H1 (cell line): ENCODE data around the gene GPC6. TPM values are rescaled to one million over a fixed set of nuclear protein-coding genes. Genes with fewer than 3 reads are reported as not detected.

Experiments
- CTCF ChIA-PET: fragments of 300-600 bp; sonication (Branson Sonifier 250); formaldehyde crosslinking; loops from one replicate; lab custom pipeline; 2021; ENCODE audit not compliant: partially characterized antibody; lab: Charles Lee
- POLR2A ChIA-PET: fragments of 300-600 bp; sonication (Branson Sonifier 250); formaldehyde crosslinking; loops from one replicate; lab custom pipeline; 2021; ENCODE audit warnings: inconsistent platforms; ENCODE audit not compliant: partially characterized antibody; lab: Charles Lee
- DNase-seq, 2 experiments: peaks; one replicate each; pipeline versions ENCODE4 v3.0.0 to v3.0.0-alpha.2; 2010 to 2022; ENCODE audit warnings: low spot score in 2 of 2, low read depth in 1 of 2, mixed read lengths in 1 of 2
- FAIRE-seq: peaks from 2 replicates; lab custom pipeline; 2011; peaks lifted over from hg19 to GRCh38; lab: Jason Lieb, UNC
- H2AFZ ChIP-seq: 2 replicates; pipeline ENCODE4 v1.8.1; 2012; ENCODE audit warnings: low read length, inconsistent platforms
- H2AK5ac ChIP-seq: 2 replicates; pipeline ENCODE4 v1.6.1; 2013; ENCODE audit warnings: low read depth, low read length
- H2BK120ac ChIP-seq: replicated peaks from 2 replicates; pipeline ENCODE3; 2013; ENCODE audit warnings: low read depth, low read length, inconsistent platforms
- H2BK12ac ChIP-seq: 2 replicates; pipeline ENCODE4 v1.6.1; 2013; ENCODE audit warnings: low read depth, low read length
- H2BK15ac ChIP-seq: 2 replicates; pipeline ENCODE4 v1.6.1; 2013; ENCODE audit warnings: low read length
- H2BK20ac ChIP-seq: 2 replicates; pipeline ENCODE4 v1.6.1; 2013; ENCODE audit warnings: low read length
- H2BK5ac ChIP-seq: 2 replicates; pipeline ENCODE4 v1.6.1; 2013; ENCODE audit warnings: low read depth, low read length
- H3K14ac ChIP-seq: 2 replicates; pipeline ENCODE4 v1.6.1; 2013; ENCODE audit warnings: inconsistent platforms; ENCODE audit not compliant: insufficient read length
- H3K18ac ChIP-seq: 2 replicates; pipeline ENCODE4 v1.6.1; 2013; ENCODE audit warnings: low read length; ENCODE audit errors: extremely low read depth
- H3K23ac ChIP-seq: 2 replicates; pipeline ENCODE4 v1.6.1; 2013; ENCODE audit warnings: inconsistent platforms; ENCODE audit not compliant: insufficient read length
- H3K23me2 ChIP-seq: 2 replicates; pipeline ENCODE4 v1.6.1; 2013; ENCODE audit warnings: low read depth, low read length
- H3K27ac ChIP-seq: 2 replicates; pipeline ENCODE4 v1.6.1; 2011; ENCODE audit warnings: low read depth, low read length, inconsistent platforms
- H3K27me3 ChIP-seq, 4 experiments: replicated peaks in 1 of 4; 1 replicate in 1 of 4; 2 replicates in 3 of 4; pipeline versions ENCODE4 v1.6.1 to v1.8.1; 2011 to 2013; ENCODE audit warnings: low read length in 3 of 4, mild to moderate bottlenecking in 3 of 4, inconsistent platforms in 2 of 4, mixed read lengths in 2 of 4, moderate library complexity in 1 of 4; ENCODE audit not compliant: control insufficient read depth in 3 of 4, insufficient read depth in 3 of 4; ENCODE audit errors: extremely low read depth in 1 of 4
- H3K36me3 ChIP-seq, 4 experiments: 2 replicates each; pipeline versions ENCODE4 v1.6.1 to v1.8.1; 2011 to 2013; ENCODE audit warnings: mild to moderate bottlenecking in 4 of 4, low read length in 3 of 4, moderate library complexity in 2 of 4, control low read depth in 1 of 4, inconsistent platforms in 1 of 4; ENCODE audit not compliant: insufficient read depth in 4 of 4, control insufficient read depth in 2 of 4
- H3K4ac ChIP-seq: replicated peaks from 2 replicates; pipeline ENCODE3; 2013; ENCODE audit warnings: low read length, low read depth, mixed read lengths, inconsistent platforms; ENCODE audit not compliant: insufficient read length
- H3K4me1 ChIP-seq, 4 experiments: replicated peaks in 1 of 4; 1 replicate in 1 of 4; 2 replicates in 3 of 4; pipeline versions ENCODE4 v1.6.1 to v1.8.1; 2011 to 2013; ENCODE audit warnings: low read length in 3 of 4, inconsistent platforms in 2 of 4, mixed read lengths in 1 of 4; ENCODE audit not compliant: insufficient read depth in 4 of 4, control insufficient read depth in 3 of 4
- H3K4me2 ChIP-seq, 2 experiments: 2 replicates each; pipeline versions ENCODE4 v1.6.1 to v1.8.1; 2011 to 2013; ENCODE audit warnings: low read depth in 2 of 2, low read length in 2 of 2, control low read depth in 1 of 2, inconsistent platforms in 1 of 2, mild to moderate bottlenecking in 1 of 2; ENCODE audit not compliant: insufficient read depth in 1 of 2
- H3K4me3 ChIP-seq, 4 experiments: fragments of 200-600, 300-600 bp in 1 of 4; sonication (generic), shearing (Covaris generic), sonication (Bioruptor Twin) in 1 of 4; 2 replicates each; pipeline versions ENCODE4 v1.5.1 to v1.8.1; 2011 to 2016; ENCODE audit warnings: low read length in 4 of 4, low read depth in 3 of 4, control low read depth in 2 of 4, inconsistent platforms in 2 of 4, mild to moderate bottlenecking in 2 of 4, mixed read lengths in 1 of 4, moderate library complexity in 1 of 4; ENCODE audit not compliant: insufficient read depth in 2 of 4; ENCODE audit errors: extremely low read depth in 1 of 4
- H3K56ac ChIP-seq: replicated peaks from 2 replicates; pipeline ENCODE3; 2013; ENCODE audit warnings: low read depth, mild to moderate bottlenecking, mixed read lengths, low read length, inconsistent platforms; ENCODE audit not compliant: insufficient read length
- H3K79me1 ChIP-seq: 2 replicates; pipeline ENCODE4 v1.6.1; 2013; ENCODE audit warnings: low read depth, low read length, control low read depth
- H3K79me2 ChIP-seq, 2 experiments: 2 replicates each; pipeline versions ENCODE4 v1.6.1 to v1.8.1; 2012 to 2013; ENCODE audit warnings: low read length in 2 of 2, mild to moderate bottlenecking in 2 of 2, inconsistent platforms in 1 of 2; ENCODE audit not compliant: insufficient read depth in 2 of 2, control insufficient read depth in 1 of 2
- H3K9ac ChIP-seq, 4 experiments: replicated peaks in 1 of 4; 1 replicate in 1 of 4; 2 replicates in 3 of 4; pipeline versions ENCODE4 v1.6.1 to v1.8.1; 2011 to 2013; ENCODE audit warnings: low read depth in 3 of 4, low read length in 3 of 4, control low read depth in 2 of 4, mild to moderate bottlenecking in 2 of 4, moderate library complexity in 2 of 4, inconsistent platforms in 1 of 4; ENCODE audit errors: extremely low read depth in 1 of 4
- H3K9me3 ChIP-seq, 2 experiments: 2 replicates each; pipeline versions ENCODE4 v1.6.1 to v1.8.1; 2012 to 2013; ENCODE audit warnings: mild to moderate bottlenecking in 2 of 2, moderate library complexity in 2 of 2, control low read depth in 1 of 2, inconsistent platforms in 1 of 2, low read depth in 1 of 2, low read length in 1 of 2, mixed read lengths in 1 of 2; ENCODE audit not compliant: insufficient read depth in 2 of 2
- H4K20me1 ChIP-seq, 2 experiments: replicated peaks in 1 of 2; 2 replicates each; pipeline versions ENCODE3 to v1.8.1; 2011 to 2013; ENCODE audit warnings: inconsistent platforms in 2 of 2, low read length in 2 of 2, mild to moderate bottlenecking in 1 of 2; ENCODE audit not compliant: insufficient read depth in 2 of 2, control insufficient read depth in 1 of 2
- H4K5ac ChIP-seq: 2 replicates; pipeline ENCODE4 v1.6.1; 2013; ENCODE audit warnings: low read length, low read depth, mixed read lengths, inconsistent platforms; ENCODE audit not compliant: insufficient read length
- H4K8ac ChIP-seq: 2 replicates; pipeline ENCODE4 v1.8.0; 2013; ENCODE audit warnings: mild to moderate bottlenecking, moderate library complexity, low read length, inconsistent platforms; ENCODE audit not compliant: insufficient read depth; ENCODE audit errors: extremely low read depth
- H4K91ac ChIP-seq: replicated peaks from 2 replicates; pipeline ENCODE3; 2013; ENCODE audit warnings: low read length, mixed read lengths, inconsistent platforms; ENCODE audit not compliant: insufficient read length
- CBX8 ChIP-seq: fragments of 300-800, 300-1000 bp; sonication (generic); IDR thresholded peaks from 2 replicates; pipeline ENCODE4 v1.7.1; 2016; ENCODE audit warnings: low read depth, low read length, borderline replicate concordance
- CTBP2 ChIP-seq: IDR thresholded peaks from 2 replicates; pipeline ENCODE4 v1.7.0; 2011; ENCODE audit warnings: borderline replicate concordance, mild to moderate bottlenecking, moderate library complexity, mixed read lengths, low read length; ENCODE audit not compliant: insufficient read depth, insufficient read length
- E2F6 ChIP-seq: IDR thresholded peaks from 2 replicates; pipeline ENCODE4 v1.6.1; 2012; ENCODE audit warnings: inconsistent platforms
- MAX ChIP-seq: IDR thresholded peaks from 2 replicates; pipeline ENCODE4 v1.6.1; 2012; ENCODE audit warnings: inconsistent platforms
- RFX5 ChIP-seq: IDR thresholded peaks from 2 replicates; pipeline ENCODE4 v1.6.1; 2011; ENCODE audit warnings: low read depth, low read length, improper control_type of control experiment, borderline replicate concordance
- SIRT6 ChIP-seq: IDR thresholded peaks from one replicate; pipeline ENCODE4 v1.7.1; 2012; ENCODE audit warnings: low read length, inconsistent platforms
- TEAD4 ChIP-seq: IDR thresholded peaks from 2 replicates; pipeline ENCODE4 v1.6.1; 2012; ENCODE audit warnings: low read depth, low read length, inconsistent platforms, mixed read lengths
- WGBS, 2 experiments: shearing (Covaris generic) in 1 of 2; methylation state at CpG; one replicate each; pipeline versions ENCODE4 v1.1.6 to v1.1.7; 2013 to 2015; ENCODE audit warnings: low lambda C conversion rate in 2 of 2, mixed read lengths in 2 of 2, inconsistent platforms in 1 of 2, low coverage in 1 of 2, missing lambda C conversion rate in 1 of 2; ENCODE audit not compliant: insufficient replicate concordance in 2 of 2, insufficient coverage in 1 of 2, insufficient read length in 1 of 2; ENCODE audit errors: extremely low coverage in 1 of 2, missing lambda C conversion rate in 1 of 2; 5-methylcytosine and 5-hydroxymethylcytosine counted together
- polyA plus RNA-seq, 7 experiments: library from polyadenylated mRNA; depleted of rRNA in 3 of 7; stranded (reverse) in 5 of 7; unstranded in 2 of 7; fragments of >200 nt in 5 of 7; fragments of 200-250 nt in 2 of 7; gene quantifications; 1 replicate in 5 of 7; 2 replicates in 1 of 7; 4 replicates in 1 of 7; pipeline versions ENCODE4 v1.2.1 to v1.2.3, GENCODE V29; 2011 to 2013; ENCODE audit warnings: missing spikeins in 2 of 7, mixed read lengths in 2 of 7
- total RNA-seq: library from RNA; stranded (reverse); fragmentation: NEBNext Ultra II Directional; extraction: Animal tissue kit (Norgen Biotek cat#: 25700); gene quantifications from 2 replicates; pipeline ENCODE4 v1.2.1, GENCODE V29; 2021

The GPC6 gene
- total and polyA plus RNA-seq, 2 of the 8 experiments (the other 6 are each of a cell fraction or from before 2014, with no cell fraction given) = 5.4 to 12.0 TPM

- Histone ChIP-seq H3K79me1 (no peaks in the 10 kb centered on the region), H3K36me3 (no peaks in the 10 kb centered on the region), H3K18ac (peak overlapping the region; percentile 4; the same call in 1 of the 2 replicates), H3K79me2 (no peaks in the 10 kb centered on the region), H3K4me3 (no peak overlapping the region), H3K27me3 (no peaks in the 10 kb centered on the region; a peak in 1 of 7 replicates), H4K8ac (no peak overlapping the region), H3K56ac (no peak overlapping the region), H4K91ac (no peak overlapping the region), H2AFZ (no peak overlapping the region), H3K14ac (no peak overlapping the region), H3K4ac (no peak overlapping the region), H3K4me1 (peaks cover 3 to 16% (median 5%) of the 10 kb centered on the region in 4 experiments; a peak in 5 of 7 replicates), H2BK5ac (no peak overlapping the region), H2BK120ac (no peak overlapping the region), H3K4me2 (no peak overlapping the region), H4K5ac (no peak overlapping the region), H3K9me3 (no peaks in the 10 kb centered on the region), H4K20me1 (no peaks in the 10 kb centered on the region), H3K9ac (no peak overlapping the region), H3K23me2 (no peaks in the 10 kb centered on the region), H2BK20ac (no peak overlapping the region), H2BK12ac (peak overlapping the region; percentile 30), H3K23ac (no peak overlapping the region), H2AK5ac (no peak overlapping the region), H3K27ac (no peak overlapping the region), H2BK15ac (no peak overlapping the region)
- ChIA-PET CTCF (interaction anchor here (0.6 to 1.5 kb wide), 4 partner anchors 16 to 1767 kb away, joined by 3 to 6 read pairs (median 3); no protein-coding TSS in a partner anchor), POLR2A (interaction anchor here (1.4 kb wide), 1 partner anchor 12 kb away, joined by 3 read pairs; no protein-coding TSS in a partner anchor)
- TF ChIP-seq E2F6 = peak; percentile 53; the same call in 1 of the 2 replicates
- TF ChIP-seq MAX = peak; percentile 47; the same call in 1 of the 2 replicates
- no peak for TF ChIP-seq RFX5
- TF ChIP-seq CTBP2 = no peak
- no peak for TF ChIP-seq TEAD4
- TF ChIP-seq CBX8 = no peak
- TF ChIP-seq SIRT6 = no peak
- FAIRE-seq = no peak
- 87% methylated on average over 7 of the region's 7 CpGs; no CpG with 5 or more reads in 1 of the 2 experiments for WGBS, 2 experiments
- no peak for DNase-seq
Observed at GRCh38 chr13:94343243-94343585, 1116.6 kb downstream of the GPC6 start.
